HG03575 (cell line): ENCODE results near the gene ZFX.

ENCODE experiments used
- ATAC-seq: cut with Tn5 transposase; IDR thresholded peaks from one replicate; pipeline ENCODE4 v1.9.1; 2021; ENCODE audit not compliant: unreplicated experiment, insufficient number of reproducible peaks, low FRiP score; ENCODE audit errors: extremely low read depth

ZFX gene

DNA sequence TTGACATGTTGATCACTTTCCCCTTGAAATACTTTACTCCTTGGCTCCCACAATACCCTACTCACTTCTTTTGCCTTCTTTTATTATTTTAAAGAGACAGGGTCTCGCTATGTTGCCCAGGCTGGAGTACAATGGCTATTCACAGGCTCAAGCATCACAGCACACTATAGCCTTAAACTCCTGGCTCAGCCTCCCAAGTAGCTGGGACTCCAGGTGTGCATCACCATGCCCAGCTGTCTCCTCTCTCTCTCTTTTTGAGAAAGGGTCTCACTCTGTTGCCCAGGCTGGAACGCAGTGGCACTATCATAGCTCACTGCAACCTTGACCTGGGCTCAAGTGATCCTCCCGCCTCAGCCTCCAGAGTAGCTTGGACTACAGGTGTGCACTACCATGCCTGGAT, 112.8 kb downstream of the ZFX start:
- no peak for ATAC-seq

- no peak for ATAC-seq
Observed at GRCh38 chrX:24264383-24264782, 114.9 kb downstream of the ZFX start.
